ENCODE results near the gene D2HGDH. TPM values are rescaled to one million over a fixed set of nuclear protein-coding genes. Genes with fewer than 3 reads are reported as not detected.

Gene D2HGDH
- total and polyA plus RNA-seq, 2 experiments from 2014 or later = 3.7 to 17.3 TPM

DNA sequence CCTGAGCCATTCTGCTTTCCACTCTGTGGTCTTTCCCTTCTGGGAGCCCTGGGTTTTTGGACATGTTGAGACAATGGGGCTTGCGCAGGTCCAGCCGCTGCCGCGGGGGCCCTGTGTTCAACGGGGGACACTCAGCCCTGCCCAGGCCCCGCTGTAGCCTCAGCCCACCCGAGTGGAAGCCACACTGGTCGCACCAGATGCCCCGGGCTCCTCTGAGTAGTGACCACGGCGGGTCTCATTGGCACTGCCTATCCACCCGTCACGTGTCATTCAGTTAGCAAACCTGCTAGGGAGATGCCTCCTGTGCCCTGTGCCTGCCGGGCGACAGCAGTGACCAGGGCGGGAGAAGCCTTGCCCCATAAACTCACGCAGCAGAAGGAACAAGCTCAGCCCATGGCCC lies 19.1 kb downstream of the D2HGDH start (continued):
- TF ChIP-seq, protein P1, sequence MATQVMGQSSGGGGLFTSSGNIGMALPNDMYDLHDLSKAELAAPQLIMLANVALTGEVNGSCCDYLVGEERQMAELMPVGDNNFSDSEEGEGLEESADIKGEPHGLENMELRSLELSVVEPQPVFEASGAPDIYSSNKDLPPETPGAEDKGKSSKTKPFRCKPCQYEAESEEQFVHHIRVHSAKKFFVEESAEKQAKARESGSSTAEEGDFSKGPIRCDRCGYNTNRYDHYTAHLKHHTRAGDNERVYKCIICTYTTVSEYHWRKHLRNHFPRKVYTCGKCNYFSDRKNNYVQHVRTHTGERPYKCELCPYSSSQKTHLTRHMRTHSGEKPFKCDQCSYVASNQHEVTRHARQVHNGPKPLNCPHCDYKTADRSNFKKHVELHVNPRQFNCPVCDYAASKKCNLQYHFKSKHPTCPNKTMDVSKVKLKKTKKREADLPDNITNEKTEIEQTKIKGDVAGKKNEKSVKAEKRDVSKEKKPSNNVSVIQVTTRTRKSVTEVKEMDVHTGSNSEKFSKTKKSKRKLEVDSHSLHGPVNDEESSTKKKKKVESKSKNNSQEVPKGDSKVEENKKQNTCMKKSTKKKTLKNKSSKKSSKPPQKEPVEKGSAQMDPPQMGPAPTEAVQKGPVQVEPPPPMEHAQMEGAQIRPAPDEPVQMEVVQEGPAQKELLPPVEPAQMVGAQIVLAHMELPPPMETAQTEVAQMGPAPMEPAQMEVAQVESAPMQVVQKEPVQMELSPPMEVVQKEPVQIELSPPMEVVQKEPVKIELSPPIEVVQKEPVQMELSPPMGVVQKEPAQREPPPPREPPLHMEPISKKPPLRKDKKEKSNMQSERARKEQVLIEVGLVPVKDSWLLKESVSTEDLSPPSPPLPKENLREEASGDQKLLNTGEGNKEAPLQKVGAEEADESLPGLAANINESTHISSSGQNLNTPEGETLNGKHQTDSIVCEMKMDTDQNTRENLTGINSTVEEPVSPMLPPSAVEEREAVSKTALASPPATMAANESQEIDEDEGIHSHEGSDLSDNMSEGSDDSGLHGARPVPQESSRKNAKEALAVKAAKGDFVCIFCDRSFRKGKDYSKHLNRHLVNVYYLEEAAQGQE (IDR thresholded peaks at IDR 0.05; ENCODE audit: unreplicated experiment) = no peak
- TF ChIP-seq CREB1 (CRISPR knock-in tag; IDR thresholded peaks at IDR 0.05; ENCODE audit: low read depth) (no peak), POLR2AphosphoS5 (IDR thresholded peaks at IDR 0.05; ENCODE audit: low read depth) (no peak), ZNF331 (CRISPR knock-in tag; IDR thresholded peaks at IDR 0.05; ENCODE audit: low read depth) (no peak), ZNF114 (CRISPR knock-in tag; IDR thresholded peaks at IDR 0.05) (no peak), NANOG (IDR thresholded peaks at IDR 0.05; ENCODE audit: borderline replicate concordance) (no peak), EZH2phosphoT487 (IDR thresholded peaks at IDR 0.05; ENCODE audit: unreplicated experiment) (no peak)

DNA sequence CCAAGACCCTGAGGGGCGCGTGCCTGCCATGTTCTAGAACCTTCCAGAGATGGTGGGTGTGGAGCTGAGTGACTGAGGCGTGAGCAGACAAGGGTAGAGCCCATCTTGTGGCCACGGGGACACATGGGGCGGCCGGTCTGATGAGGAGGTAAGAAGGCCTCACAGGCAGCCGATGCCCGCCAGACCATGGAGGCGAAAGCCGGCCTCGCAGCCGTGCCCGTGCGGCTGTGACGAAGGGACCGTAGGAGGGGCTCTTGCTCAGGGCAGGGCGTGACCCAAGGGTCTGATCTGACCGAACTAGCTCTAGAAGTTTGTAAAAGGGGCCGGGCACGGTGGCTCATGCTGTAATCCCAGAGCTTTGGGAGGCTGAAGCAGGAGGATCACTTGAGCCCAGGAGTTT lies 19.6 kb downstream of the D2HGDH start:
- Histone ChIP-seq H3K27ac (ENCODE audit: low read depth) (no peak overlapping the region), H3K27me3 (ENCODE audit: insufficient read depth) (no peaks in the 10 kb centered on the region), H4K20me1 (replicated peaks; ENCODE audit: insufficient read depth) (no peaks in the 10 kb centered on the region), H3F3A (replicated peaks; ENCODE audit: low read depth) (0 out of 2 replicates have a peak, but pooled peaks cover under 1% of the 10 kb centered on the region), H2AFZ (no peak overlapping the region), H3K79me2 (replicated peaks; ENCODE audit: insufficient read depth) (no peaks in the 10 kb centered on the region), H3K9me2 (ENCODE audit: insufficient read depth) (no peaks in the 10 kb centered on the region), H3K36me3 (ENCODE audit: insufficient read depth) (no peaks in the 10 kb centered on the region), H3K4me1 (ENCODE audit: insufficient read depth) (no peaks in the 10 kb centered on the region), H3K4me3 (no peak overlapping the region), H3K4me2 (no peak overlapping the region)
- no peak for ATAC-seq
- Mint-ChIP-seq H3K4me1 (no peaks in the 10 kb centered on the region), H3K36me3 (ENCODE audit: low read depth) (peaks cover 17% of the 10 kb centered on the region), H3K27me3 (ENCODE audit: insufficient read depth, low read depth, poor library complexity) (peaks cover 2% of the 10 kb centered on the region), H3K4me3 (no peak overlapping the region), H3K27ac (0 out of 2 replicates have a peak overlapping the region, but pooled peaks have one; percentile 48), H3K9me3 (peaks cover 2% of the 10 kb centered on the region)
- TF ChIP-seq CREB1 (CRISPR knock-in tag; IDR thresholded peaks at IDR 0.05; ENCODE audit: low read depth) (no peak), EZH2phosphoT487 (IDR thresholded peaks at IDR 0.05; ENCODE audit: unreplicated experiment) (no peak)
- TF ChIP-seq, protein P2, sequence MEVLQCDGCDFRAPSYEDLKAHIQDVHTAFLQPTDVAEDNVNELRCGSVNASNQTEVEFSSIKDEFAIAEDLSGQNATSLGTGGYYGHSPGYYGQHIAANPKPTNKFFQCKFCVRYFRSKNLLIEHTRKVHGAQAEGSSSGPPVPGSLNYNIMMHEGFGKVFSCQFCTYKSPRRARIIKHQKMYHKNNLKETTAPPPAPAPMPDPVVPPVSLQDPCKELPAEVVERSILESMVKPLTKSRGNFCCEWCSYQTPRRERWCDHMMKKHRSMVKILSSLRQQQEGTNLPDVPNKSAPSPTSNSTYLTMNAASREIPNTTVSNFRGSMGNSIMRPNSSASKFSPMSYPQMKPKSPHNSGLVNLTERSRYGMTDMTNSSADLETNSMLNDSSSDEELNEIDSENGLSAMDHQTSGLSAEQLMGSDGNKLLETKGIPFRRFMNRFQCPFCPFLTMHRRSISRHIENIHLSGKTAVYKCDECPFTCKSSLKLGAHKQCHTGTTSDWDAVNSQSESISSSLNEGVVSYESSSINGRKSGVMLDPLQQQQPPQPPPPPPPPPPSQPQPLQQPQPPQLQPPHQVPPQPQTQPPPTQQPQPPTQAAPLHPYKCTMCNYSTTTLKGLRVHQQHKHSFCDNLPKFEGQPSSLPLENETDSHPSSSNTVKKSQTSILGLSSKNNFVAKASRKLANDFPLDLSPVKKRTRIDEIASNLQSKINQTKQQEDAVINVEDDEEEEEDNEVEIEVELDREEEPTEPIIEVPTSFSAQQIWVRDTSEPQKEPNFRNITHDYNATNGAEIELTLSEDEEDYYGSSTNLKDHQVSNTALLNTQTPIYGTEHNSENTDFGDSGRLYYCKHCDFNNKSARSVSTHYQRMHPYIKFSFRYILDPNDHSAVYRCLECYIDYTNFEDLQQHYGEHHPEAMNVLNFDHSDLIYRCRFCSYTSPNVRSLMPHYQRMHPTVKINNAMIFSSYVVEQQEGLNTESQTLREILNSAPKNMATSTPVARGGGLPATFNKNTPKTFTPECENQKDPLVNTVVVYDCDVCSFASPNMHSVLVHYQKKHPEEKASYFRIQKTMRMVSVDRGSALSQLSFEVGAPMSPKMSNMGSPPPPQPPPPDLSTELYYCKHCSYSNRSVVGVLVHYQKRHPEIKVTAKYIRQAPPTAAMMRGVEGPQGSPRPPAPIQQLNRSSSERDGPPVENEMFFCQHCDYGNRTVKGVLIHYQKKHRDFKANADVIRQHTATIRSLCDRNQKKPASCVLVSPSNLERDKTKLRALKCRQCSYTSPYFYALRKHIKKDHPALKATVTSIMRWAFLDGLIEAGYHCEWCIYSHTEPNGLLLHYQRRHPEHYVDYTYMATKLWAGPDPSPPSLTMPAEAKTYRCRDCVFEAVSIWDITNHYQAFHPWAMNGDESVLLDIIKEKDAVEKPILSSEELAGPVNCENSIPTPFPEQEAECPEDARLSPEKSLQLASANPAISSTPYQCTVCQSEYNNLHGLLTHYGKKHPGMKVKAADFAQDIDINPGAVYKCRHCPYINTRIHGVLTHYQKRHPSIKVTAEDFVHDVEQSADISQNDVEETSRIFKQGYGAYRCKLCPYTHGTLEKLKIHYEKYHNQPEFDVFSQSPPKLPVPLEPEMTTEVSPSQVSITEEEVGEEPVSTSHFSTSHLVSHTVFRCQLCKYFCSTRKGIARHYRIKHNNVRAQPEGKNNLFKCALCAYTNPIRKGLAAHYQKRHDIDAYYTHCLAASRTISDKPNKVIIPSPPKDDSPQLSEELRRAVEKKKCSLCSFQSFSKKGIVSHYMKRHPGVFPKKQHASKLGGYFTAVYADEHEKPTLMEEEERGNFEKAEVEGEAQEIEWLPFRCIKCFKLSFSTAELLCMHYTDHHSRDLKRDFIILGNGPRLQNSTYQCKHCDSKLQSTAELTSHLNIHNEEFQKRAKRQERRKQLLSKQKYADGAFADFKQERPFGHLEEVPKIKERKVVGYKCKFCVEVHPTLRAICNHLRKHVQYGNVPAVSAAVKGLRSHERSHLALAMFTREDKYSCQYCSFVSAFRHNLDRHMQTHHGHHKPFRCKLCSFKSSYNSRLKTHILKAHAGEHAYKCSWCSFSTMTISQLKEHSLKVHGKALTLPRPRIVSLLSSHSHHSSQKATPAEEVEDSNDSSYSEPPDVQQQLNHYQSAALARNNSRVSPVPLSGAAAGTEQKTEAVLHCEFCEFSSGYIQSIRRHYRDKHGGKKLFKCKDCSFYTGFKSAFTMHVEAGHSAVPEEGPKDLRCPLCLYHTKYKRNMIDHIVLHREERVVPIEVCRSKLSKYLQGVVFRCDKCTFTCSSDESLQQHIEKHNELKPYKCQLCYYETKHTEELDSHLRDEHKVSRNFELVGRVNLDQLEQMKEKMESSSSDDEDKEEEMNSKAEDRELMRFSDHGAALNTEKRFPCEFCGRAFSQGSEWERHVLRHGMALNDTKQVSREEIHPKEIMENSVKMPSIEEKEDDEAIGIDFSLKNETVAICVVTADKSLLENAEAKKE (CRISPR knock-in tag; IDR thresholded peaks at IDR 0.05) = no peak
- no peak for DNase-seq (ENCODE audit: low spot score)
